ENCODE results near the gene PPIE. TPM values are rescaled to one million over a fixed set of nuclear protein-coding genes. Genes with fewer than 3 reads are reported as not detected.
"Not testable (repeated sequence)": the region's sequence is repeated elsewhere in the genome, so short reads cannot be mapped to it uniquely, and the experiment has no call there.

The PPIE gene
- polyA plus RNA-seq, 1 donor (not counting 4 experiments of a cell fraction or from before 2014, with no cell fraction given), result 60.6 TPM

- FAIRE-seq (no peak), DNase-seq (ENCODE audit: low read depth, low spot score) (no peak)
- Histone ChIP-seq H3K4me3 (ENCODE audit: control insufficient read depth in 2 of 3, extremely low read depth in 1 of 3, insufficient read depth in 2 of 3, low read depth in 1 of 3, low read length in 3 of 3) (no peak overlapping the region), H3K4me1 (ENCODE audit: control insufficient read depth, extremely low read depth, insufficient read depth, low read length) (no peaks in the 10 kb centered on the region), H4K20me1 (ENCODE audit: control insufficient read depth, extremely low read depth, insufficient read depth, low read length) (no peaks in the 10 kb centered on the region), H3K9me3 (ENCODE audit: control insufficient read depth, low read depth, low read length) (no peaks in the 10 kb centered on the region), H3K36me3 (ENCODE audit: control insufficient read depth in 2 of 2, extremely low read depth in 1 of 2, insufficient read depth in 2 of 2, low read length in 2 of 2) (no peaks in the 10 kb centered on the region), H3K4me2 (ENCODE audit: control insufficient read depth, extremely low read depth, insufficient read depth, low read depth, low read length) (no peak overlapping the region), H3K79me2 (ENCODE audit: control insufficient read depth, insufficient read depth, low read length) (no peaks in the 10 kb centered on the region), H3K27ac (ENCODE audit: control insufficient read depth, insufficient read depth, low read length) (no peak overlapping the region), H3K27me3 (ENCODE audit: control insufficient read depth, extremely low read depth, insufficient read depth, low read length) (no peaks in the 10 kb centered on the region), H3K9ac (ENCODE audit: control insufficient read depth, extremely low read depth, insufficient read depth, low read length) (no peak overlapping the region), H2AFZ (ENCODE audit: control insufficient read depth, low read length) (no peak overlapping the region), H3K9me1 (ENCODE audit: control insufficient read depth, extremely low read depth, insufficient read depth, low read length) (no peaks in the 10 kb centered on the region)
- dilution Hi-C loops (cut with MboI; ENCODE audit: extremely low pct_ligation_motif_present, low sequenced_read_pairs), result no loop called here
- TF ChIP-seq, protein P1, sequence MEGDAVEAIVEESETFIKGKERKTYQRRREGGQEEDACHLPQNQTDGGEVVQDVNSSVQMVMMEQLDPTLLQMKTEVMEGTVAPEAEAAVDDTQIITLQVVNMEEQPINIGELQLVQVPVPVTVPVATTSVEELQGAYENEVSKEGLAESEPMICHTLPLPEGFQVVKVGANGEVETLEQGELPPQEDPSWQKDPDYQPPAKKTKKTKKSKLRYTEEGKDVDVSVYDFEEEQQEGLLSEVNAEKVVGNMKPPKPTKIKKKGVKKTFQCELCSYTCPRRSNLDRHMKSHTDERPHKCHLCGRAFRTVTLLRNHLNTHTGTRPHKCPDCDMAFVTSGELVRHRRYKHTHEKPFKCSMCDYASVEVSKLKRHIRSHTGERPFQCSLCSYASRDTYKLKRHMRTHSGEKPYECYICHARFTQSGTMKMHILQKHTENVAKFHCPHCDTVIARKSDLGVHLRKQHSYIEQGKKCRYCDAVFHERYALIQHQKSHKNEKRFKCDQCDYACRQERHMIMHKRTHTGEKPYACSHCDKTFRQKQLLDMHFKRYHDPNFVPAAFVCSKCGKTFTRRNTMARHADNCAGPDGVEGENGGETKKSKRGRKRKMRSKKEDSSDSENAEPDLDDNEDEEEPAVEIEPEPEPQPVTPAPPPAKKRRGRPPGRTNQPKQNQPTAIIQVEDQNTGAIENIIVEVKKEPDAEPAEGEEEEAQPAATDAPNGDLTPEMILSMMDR (optimal IDR thresholded peaks at IDR 0.05 in 1 of 3, IDR thresholded peaks at IDR 0.05 in 1 of 3, conservative IDR thresholded peaks at IDR 0.05 in 1 of 3; ENCODE audit: extremely low read depth in 1 of 3, insufficient read depth in 2 of 3, low read length in 3 of 3), result no peak
- no peak for TF ChIP-seq EZH2 (IDR thresholded peaks at IDR 0.05; ENCODE audit: low read length)
Measured at GRCh38 chr1:39777306-39777705, 38.6 kb downstream of the PPIE start.

GRCh38 chr1:39777896-39778295, 39.2 kb downstream of the PPIE start:
- DNase-seq (ENCODE audit: low read depth, low spot score); H3K36me3 ChIP-seq (ENCODE audit: control insufficient read depth in 2 of 2, extremely low read depth in 1 of 2, insufficient read depth in 2 of 2, low read length in 2 of 2); H4K20me1 ChIP-seq (ENCODE audit: control insufficient read depth, extremely low read depth, insufficient read depth, low read length); H3K4me2 ChIP-seq (ENCODE audit: control insufficient read depth, extremely low read depth, insufficient read depth, low read depth, low read length); H3K4me3 ChIP-seq (ENCODE audit: control insufficient read depth in 2 of 3, extremely low read depth in 1 of 3, insufficient read depth in 2 of 3, low read depth in 1 of 3, low read length in 3 of 3); H3K9me3 ChIP-seq (ENCODE audit: control insufficient read depth, low read depth, low read length); H3K79me2 ChIP-seq (ENCODE audit: control insufficient read depth, insufficient read depth, low read length); H3K4me1 ChIP-seq (ENCODE audit: control insufficient read depth, extremely low read depth, insufficient read depth, low read length); H3K27me3 ChIP-seq (ENCODE audit: control insufficient read depth, extremely low read depth, insufficient read depth, low read length); H3K9ac ChIP-seq (ENCODE audit: control insufficient read depth, extremely low read depth, insufficient read depth, low read length); H3K27ac ChIP-seq (ENCODE audit: control insufficient read depth, insufficient read depth, low read length); H3K9me1 ChIP-seq (ENCODE audit: control insufficient read depth, extremely low read depth, insufficient read depth, low read length); dilution Hi-C loops (cut with MboI; ENCODE audit: extremely low pct_ligation_motif_present, low sequenced_read_pairs); H2AFZ ChIP-seq (ENCODE audit: control insufficient read depth, low read length); FAIRE-seq: not testable (repeated sequence)

- H3K4me3 ChIP-seq (ENCODE audit: control insufficient read depth in 2 of 3, extremely low read depth in 1 of 3, insufficient read depth in 2 of 3, low read depth in 1 of 3, low read length in 3 of 3); H3K79me2 ChIP-seq (ENCODE audit: control insufficient read depth, insufficient read depth, low read length); H3K27ac ChIP-seq (ENCODE audit: control insufficient read depth, insufficient read depth, low read length); H3K9me3 ChIP-seq (ENCODE audit: control insufficient read depth, low read depth, low read length); H3K4me2 ChIP-seq (ENCODE audit: control insufficient read depth, extremely low read depth, insufficient read depth, low read depth, low read length); H3K9me1 ChIP-seq (ENCODE audit: control insufficient read depth, extremely low read depth, insufficient read depth, low read length); H3K36me3 ChIP-seq (ENCODE audit: control insufficient read depth in 2 of 2, extremely low read depth in 1 of 2, insufficient read depth in 2 of 2, low read length in 2 of 2); H3K9ac ChIP-seq (ENCODE audit: control insufficient read depth, extremely low read depth, insufficient read depth, low read length); H2AFZ ChIP-seq (ENCODE audit: control insufficient read depth, low read length); H3K27me3 ChIP-seq (ENCODE audit: control insufficient read depth, extremely low read depth, insufficient read depth, low read length); H4K20me1 ChIP-seq (ENCODE audit: control insufficient read depth, extremely low read depth, insufficient read depth, low read length); H3K4me1 ChIP-seq (ENCODE audit: control insufficient read depth, extremely low read depth, insufficient read depth, low read length); dilution Hi-C loops (cut with MboI; ENCODE audit: extremely low pct_ligation_motif_present, low sequenced_read_pairs); FAIRE-seq; DNase-seq (ENCODE audit: low read depth, low spot score): not testable (repeated sequence)
Measured at GRCh38 chr1:39778463-39779099, 39.9 kb downstream of the PPIE start.
